ENCODE results near the gene INSYN2B.
"Not testable (repeated sequence)": the region's sequence is repeated elsewhere in the genome, so short reads cannot be mapped to it uniquely, and the experiment has no call there.

The INSYN2B gene

GRCh38 chr5:169840405-169840804, 139.9 kb downstream of the INSYN2B start:
- DNase-seq: no peak

- DNase-seq: no peak
Measured at GRCh38 chr5:169838688-169839087, 141.6 kb downstream of the INSYN2B start.

- DNase-seq: no peak
Measured at GRCh38 chr5:169837686-169838085, 142.6 kb downstream of the INSYN2B start.

- no peak for DNase-seq
Measured at GRCh38 chr5:169836835-169837536, 143.3 kb downstream of the INSYN2B start.

GRCh38 chr5:169834540-169834939, 145.8 kb downstream of the INSYN2B start:
- DNase-seq: not testable (repeated sequence)

- not testable (repeated sequence) for DNase-seq
Measured at GRCh38 chr5:169833681-169834292, 146.5 kb downstream of the INSYN2B start.

- no peak for DNase-seq
Measured at GRCh38 chr5:169832845-169833244, 147.4 kb downstream of the INSYN2B start.

GRCh38 chr5:169832304-169832703, 148.0 kb downstream of the INSYN2B start:
- no peak for DNase-seq

GRCh38 chr5:169831331-169831730, 149.0 kb downstream of the INSYN2B start:
- no peak for DNase-seq

GRCh38 chr5:169828385-169828784, 151.9 kb downstream of the INSYN2B start:
- DNase-seq: no peak

- DNase-seq: no peak
Measured at GRCh38 chr5:169827769-169828168, 152.5 kb downstream of the INSYN2B start.

- no peak for DNase-seq
Measured at GRCh38 chr5:169826618-169827017, 153.7 kb downstream of the INSYN2B start.

- no peak for DNase-seq
Measured at GRCh38 chr5:169817031-169817430, 163.3 kb downstream of the INSYN2B start.

- no peak for DNase-seq
Measured at GRCh38 chr5:169814522-169814921, 165.8 kb downstream of the INSYN2B start.

Data from stimulated activated CD4-positive, alpha-beta T cell treated with anti-CD3 and anti-CD28 coated beads, Interleukin-4, amount 100 ng/mL, for 1 hour (primary cell).